ENCODE results near the gene SMAP2. TPM values are rescaled to one million over a fixed set of nuclear protein-coding genes. Genes with fewer than 3 reads are reported as not detected.
"Not testable (repeated sequence)": the region's sequence is repeated elsewhere in the genome, so short reads cannot be mapped to it uniquely, and the experiment has no call there.

Gene SMAP2
- total RNA-seq, 1 experiment from 2014 or later = 24.4 TPM

DNA sequence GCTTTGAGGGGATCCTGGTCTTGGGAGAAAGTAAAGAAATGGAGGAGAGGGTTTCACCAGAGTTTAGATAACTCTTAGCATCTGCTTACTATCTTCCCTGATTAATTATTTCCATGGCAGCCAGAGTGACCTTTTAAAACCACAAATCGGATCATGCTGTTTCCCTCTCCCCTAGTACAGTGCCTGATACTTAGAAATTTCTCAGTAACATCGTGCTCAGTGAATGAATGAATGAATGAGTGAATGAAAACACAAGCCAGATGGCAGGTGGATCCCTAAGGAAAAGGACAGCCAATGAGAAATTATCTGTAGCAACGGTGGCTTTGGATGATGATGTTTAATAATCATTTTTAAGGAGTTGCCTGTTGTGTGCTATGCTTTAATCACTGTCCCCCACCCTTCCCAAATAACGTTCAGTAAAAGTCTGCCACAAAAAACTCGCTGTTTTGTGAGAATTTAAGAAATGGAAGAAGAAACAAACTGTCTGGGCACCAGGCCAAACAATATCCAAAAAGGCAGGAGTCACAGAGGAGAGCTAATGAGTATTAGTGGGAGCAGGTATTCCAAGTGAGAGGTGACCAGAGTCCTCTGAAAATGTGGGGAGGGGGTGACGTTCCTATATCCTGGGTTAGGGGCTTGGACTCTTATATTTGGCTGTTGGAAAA is 737 bp upstream of the SMAP2 start:
- DNase-seq (ENCODE audit: low read depth) = no peak

DNA sequence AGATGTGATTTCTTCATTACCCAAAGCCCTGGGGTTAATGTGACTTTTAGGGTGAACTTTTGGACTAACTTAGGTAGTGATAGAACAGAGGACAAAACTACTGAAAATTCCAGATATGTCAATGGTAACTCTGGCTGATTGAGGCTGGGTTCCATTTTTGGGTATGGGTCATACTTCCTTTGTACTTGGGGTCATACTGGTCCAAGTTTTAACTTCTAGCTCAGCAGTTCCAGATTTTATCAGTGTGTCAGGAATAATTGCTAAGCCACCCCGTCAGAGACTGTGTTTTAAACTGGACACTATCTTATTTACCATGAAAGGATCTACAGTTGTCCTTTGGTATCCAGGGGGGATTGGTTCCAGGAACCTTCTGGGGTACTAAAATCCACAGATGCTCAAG is 4.0 kb downstream of the SMAP2 start:
- DNase-seq (ENCODE audit: low read depth) = no peak

GRCh38 chr1:40379785-40380452 is 6.4 kb downstream of the SMAP2 start:
- DNase-seq (ENCODE audit: low read depth) = peak; percentile 60

DNA sequence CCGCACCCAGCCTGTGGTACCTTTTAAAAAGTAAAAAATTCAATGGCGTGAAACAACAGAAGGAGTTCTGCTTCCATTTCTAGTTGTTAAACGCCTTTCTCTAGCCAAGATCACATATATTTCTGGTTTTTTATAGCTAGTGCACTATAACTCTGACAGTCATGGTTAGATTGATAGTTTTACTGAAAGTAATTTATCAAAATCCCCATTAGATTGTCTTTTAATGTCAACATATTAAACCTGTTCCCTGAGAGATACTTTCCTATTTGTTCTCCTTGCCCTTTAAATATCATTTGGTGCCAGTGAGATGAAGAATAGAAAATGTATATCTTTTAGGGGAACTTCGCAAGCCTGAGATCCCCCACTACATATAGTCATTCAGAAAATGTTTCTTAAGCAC is 7.3 kb downstream of the SMAP2 start:
- no peak for DNase-seq (ENCODE audit: low read depth)

DNA sequence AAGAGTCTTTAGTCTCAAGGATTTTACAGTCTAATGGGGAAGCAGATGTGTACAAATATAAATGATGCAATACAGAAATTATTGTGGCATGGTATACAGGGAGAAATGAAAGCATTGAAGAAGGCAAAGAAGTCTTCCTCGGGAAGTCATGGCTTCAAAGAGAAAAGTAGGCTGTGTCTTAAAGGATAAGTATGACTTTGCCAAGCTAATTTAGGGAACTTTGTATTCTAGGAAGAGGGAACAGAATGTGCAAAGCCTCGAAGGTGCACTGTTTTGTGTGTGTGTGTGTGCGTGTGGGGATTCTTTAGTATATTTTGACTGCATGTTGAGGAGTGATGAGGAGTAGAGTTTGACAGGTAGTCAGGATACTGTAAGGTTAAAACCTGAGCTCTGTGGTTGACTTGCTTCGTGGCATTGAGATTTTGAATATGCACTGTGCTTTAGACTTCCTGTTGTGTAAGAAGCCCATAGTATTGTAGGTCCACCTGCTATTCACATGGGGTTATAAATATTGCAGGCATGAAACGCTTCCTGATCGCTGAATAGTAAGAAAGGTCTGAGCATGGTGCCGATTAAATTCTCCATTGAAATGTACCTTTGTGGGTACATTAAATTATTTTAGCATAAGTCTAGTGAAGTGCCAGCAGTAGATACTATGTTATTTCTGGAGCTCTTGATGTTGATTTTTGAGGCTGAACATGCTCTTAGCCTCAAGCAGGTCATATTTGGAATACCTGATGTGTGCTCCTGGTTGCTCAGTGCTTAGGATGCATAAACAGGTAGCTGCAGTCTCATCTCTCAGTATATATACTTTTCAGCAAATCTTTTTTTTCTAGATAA is 8.0 kb downstream of the SMAP2 start:
- DNase-seq (ENCODE audit: low read depth) = no peak

DNA sequence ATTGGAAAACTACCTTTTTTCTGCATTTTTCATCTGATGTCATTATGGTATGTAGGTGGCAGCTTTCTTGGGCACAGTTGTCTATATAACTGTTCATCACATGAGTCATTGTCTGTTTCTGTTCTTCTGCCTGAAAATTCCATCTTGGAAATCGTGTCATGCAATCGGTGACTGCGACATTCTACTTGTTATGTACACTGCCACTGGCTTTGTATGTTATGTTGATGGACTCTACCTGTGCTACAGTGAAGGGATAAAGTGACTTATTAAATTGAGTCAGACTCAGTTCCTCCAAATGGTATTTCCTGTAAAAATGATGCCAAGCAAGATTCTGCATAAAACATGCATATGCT is 8.6 kb downstream of the SMAP2 start:
- DNase-seq (ENCODE audit: low read depth) = no peak

- no peak for DNase-seq (ENCODE audit: low read depth)
Observed at GRCh38 chr1:40382601-40383000, 9.1 kb downstream of the SMAP2 start.

GRCh38 chr1:40383095-40383487 is 9.6 kb downstream of the SMAP2 start:
- DNase-seq (ENCODE audit: low read depth) = no peak

- no peak for DNase-seq (ENCODE audit: low read depth)
Observed at GRCh38 chr1:40383488-40384412, 10.2 kb downstream of the SMAP2 start.

- DNase-seq (ENCODE audit: low read depth) = no peak
Observed at GRCh38 chr1:40384413-40384762, 10.9 kb downstream of the SMAP2 start.

DNA sequence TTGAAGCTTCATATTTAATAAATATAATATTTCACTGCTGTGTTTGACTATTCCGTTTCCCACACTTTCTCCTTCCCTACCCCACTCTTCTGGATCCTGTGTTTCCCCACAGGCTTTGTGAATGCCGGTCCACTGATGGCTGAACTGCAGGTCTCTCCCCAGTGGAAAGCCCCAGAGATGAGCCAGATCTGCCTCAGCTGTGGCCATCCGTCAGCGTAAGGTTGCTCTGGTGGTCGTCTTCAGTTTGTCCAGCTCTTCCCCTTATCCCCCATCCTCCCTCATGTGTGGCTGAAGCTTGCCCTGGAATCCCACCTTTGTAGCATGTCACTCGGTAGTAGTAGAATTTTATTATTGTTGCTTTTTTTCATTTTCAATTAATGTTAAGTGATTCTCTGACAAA is 11.4 kb downstream of the SMAP2 start:
- DNase-seq (ENCODE audit: low read depth) = no peak

- DNase-seq (ENCODE audit: low read depth) = no peak
Observed at GRCh38 chr1:40385437-40386358, 12.2 kb downstream of the SMAP2 start.

- DNase-seq (ENCODE audit: low read depth) = no peak
Observed at GRCh38 chr1:40386359-40386723, 12.8 kb downstream of the SMAP2 start.

- no peak for DNase-seq (ENCODE audit: low read depth)
Observed at GRCh38 chr1:40386796-40387195, 13.3 kb downstream of the SMAP2 start.

DNA sequence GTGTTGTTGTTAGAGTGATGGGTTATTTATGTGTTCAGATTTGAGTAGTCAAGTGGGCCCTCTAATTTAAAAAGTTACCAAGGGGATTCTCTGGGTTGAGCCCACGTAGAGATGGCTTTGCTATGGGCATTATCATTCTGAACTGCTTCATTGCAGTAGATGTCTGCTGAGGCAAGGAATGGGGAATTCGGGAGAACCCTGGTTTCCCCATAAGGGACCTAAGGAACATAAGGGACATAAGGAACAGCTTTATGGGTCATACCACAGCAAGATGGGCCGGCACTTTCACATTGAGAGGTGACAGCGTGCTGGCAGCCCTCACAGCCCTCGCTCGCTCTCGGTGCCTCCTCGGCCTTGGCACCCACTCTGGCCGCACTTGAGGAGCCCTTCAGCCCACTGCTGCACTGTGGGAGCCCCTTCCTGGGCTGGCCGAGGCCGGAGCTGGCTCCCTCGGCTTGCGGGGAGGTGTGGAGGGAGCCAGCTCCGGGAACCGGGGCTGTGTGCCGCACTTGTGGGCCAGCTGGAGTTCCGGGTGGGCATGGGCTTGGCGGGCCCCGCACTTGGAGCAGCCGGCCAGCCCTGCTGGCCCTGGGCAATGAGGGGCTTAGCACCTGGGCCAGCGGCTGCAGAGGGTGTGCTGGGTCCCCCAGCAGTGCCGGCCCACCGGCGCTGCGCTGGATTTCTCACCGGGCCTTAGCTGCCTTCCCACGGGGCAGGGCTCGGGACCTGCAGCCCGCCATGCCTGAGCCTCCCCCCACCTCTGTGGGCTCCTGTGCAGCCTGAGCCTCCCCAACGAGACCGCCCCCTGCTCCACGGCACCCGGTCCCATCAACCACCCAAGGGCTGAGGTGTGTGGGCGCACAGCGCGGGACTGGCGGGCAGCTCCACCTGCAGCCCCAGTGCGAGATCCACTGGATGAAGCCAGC is 14.1 kb downstream of the SMAP2 start:
- DNase-seq (ENCODE audit: low read depth) = not testable (repeated sequence)

- not testable (repeated sequence) for DNase-seq (ENCODE audit: low read depth)
Observed at GRCh38 chr1:40388456-40389321, 15.2 kb downstream of the SMAP2 start.

DNA sequence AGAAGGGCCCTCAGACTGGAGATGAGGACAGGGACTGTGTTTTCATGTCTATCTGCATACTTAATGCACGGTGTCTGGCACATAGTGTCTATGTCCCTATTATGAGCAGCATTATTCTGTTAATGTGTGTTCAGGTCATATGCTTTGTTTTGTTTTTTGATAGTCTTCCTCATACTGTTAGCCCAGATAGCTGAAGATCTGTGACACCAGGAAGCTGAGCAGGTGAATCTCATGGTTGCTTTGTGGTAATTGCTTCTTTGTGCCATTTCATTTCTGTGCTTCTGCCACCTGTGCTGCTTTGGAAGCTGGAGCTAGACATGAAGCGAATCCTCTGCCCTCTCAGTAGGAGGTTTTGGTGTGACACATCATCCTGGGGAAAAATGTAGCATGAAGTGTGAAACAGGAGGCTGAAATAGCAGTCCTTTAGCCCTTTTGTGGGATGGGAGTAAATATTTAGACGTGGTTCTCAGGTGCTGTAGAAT is 15.8 kb downstream of the SMAP2 start:
- DNase-seq (ENCODE audit: low read depth) = no peak

DNA sequence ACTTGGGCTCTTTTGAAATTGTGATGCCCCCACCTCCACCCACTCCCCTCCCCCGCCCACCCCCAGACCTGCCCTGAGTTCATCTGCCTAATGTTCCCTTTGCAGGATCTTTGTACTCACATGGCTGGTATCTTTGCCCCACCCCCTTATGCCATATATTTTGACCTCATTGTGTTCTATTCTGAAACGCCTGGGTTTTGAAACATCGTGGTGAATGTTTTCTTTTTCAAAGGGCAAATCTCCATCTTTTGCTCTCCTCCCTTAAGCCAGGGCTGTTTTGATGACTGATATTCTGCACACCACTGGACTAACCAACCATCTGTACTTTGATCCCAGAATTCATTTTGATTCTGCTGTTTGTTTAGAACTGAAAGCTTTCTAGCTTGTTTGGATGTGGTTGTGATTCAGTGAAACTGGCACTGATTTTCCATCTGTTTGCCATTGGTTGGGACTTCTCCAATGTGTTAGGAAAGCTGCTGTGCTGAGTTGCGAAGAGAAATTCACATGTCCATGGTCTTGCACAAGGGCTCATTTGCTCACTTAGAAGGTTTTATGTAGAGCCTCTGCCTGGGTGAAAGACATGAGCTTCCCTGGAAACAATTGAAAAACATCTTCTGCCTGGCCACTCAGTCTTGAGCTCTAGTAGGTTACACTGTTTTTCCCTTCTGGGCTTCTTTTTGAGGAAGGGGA is 16.5 kb downstream of the SMAP2 start:
- no peak for DNase-seq (ENCODE audit: low read depth)

Data from RPMI7951 (cell line).